HepG2 (cell line): ENCODE measurements around the gene MYRIP.

Experiments used
- BRF2 ChIP-seq: sonication (generic); formaldehyde crosslinking; IDR thresholded peaks from 2 replicates; pipeline ENCODE4 v1.8.1; 2022; ENCODE audit warnings: mild to moderate bottlenecking, missing genetic modification reagents
- IRF2 ChIP-seq: IDR thresholded peaks from 2 replicates; pipeline ENCODE4 v1.6.1; 2018; ENCODE audit warnings: missing genetic modification reagents, missing compliant biosample characterization
- MAFG ChIP-seq: sonication (generic); formaldehyde crosslinking; IDR thresholded peaks from 2 replicates; pipeline ENCODE4 v1.5.1; 2020; ENCODE audit warnings: mild to moderate bottlenecking, missing genetic modification reagents
- MAX ChIP-seq: IDR thresholded peaks from 2 replicates; pipeline ENCODE4 v1.6.1; 2012; ENCODE audit warnings: inconsistent platforms
- PHF8 ChIP-seq: sonication (generic); formaldehyde crosslinking; IDR thresholded peaks from 2 replicates; pipeline ENCODE4 v1.5.0; 2020; ENCODE audit warnings: missing genetic modification reagents
- SNRNP70 ChIP-seq: fragments of 200-400 bp; formaldehyde crosslinking; IDR thresholded peaks from 2 replicates; pipeline ENCODE4 v1.6.1; 2017; ENCODE audit warnings: mild to moderate bottlenecking, low read depth, low read length, moderate library complexity
- STAG1 ChIP-seq: sonication (generic); formaldehyde crosslinking; IDR thresholded peaks from 2 replicates; pipeline ENCODE4 v1.4.0; 2020; ENCODE audit warnings: missing genetic modification reagents
- UBTF ChIP-seq: sonication (generic); formaldehyde crosslinking; IDR thresholded peaks from 2 replicates; pipeline ENCODE4 v1.4.0; 2020; ENCODE audit warnings: mild to moderate bottlenecking, missing genetic modification reagents
- ZBTB10 ChIP-seq: sonication (generic); formaldehyde crosslinking; IDR thresholded peaks from 2 replicates; pipeline ENCODE4 v1.4.0; 2020; ENCODE audit warnings: missing genetic modification reagents, borderline replicate concordance
- ZNF512 ChIP-seq: sonication (generic); formaldehyde crosslinking; IDR thresholded peaks from 2 replicates; pipeline ENCODE4 v1.4.0; 2020; ENCODE audit warnings: mild to moderate bottlenecking, missing genetic modification reagents
- ZNF737 ChIP-seq: sonication (generic); formaldehyde crosslinking; IDR thresholded peaks from 2 replicates; pipeline ENCODE4 v1.5.0; 2020; ENCODE audit warnings: missing genetic modification reagents, mild to moderate bottlenecking, borderline replicate concordance

- no peak for TF ChIP-seq STAG1 (CRISPR knock-in tag)
- TF ChIP-seq ZNF737 (CRISPR knock-in tag): no peak
- no peak for TF ChIP-seq ZBTB10 (CRISPR knock-in tag)
- TF ChIP-seq BRF2 (CRISPR knock-in tag): no peak
- no peak for TF ChIP-seq MAX
- no peak for TF ChIP-seq ZNF512
- no peak for TF ChIP-seq IRF2
- no peak for TF ChIP-seq SNRNP70
- TF ChIP-seq UBTF (CRISPR knock-in tag): no peak
- TF ChIP-seq PHF8 (CRISPR knock-in tag): no peak
- TF ChIP-seq MAFG (CRISPR knock-in tag): no peak
Measured at GRCh38 chr3:40228792-40229350, 419.5 kb downstream of the MYRIP start.
